HG03575 (cell line): ENCODE data around the gene NFAT5.
A peak's percentile ranks its signal among the peaks of the same experiment; 100 is the strongest.
"Not testable (repeated sequence)": the region's sequence is repeated elsewhere in the genome, so short reads cannot be mapped to it uniquely, and the experiment has no call there.

Source experiments
- ATAC-seq: cut with Tn5 transposase; IDR thresholded peaks from one replicate; pipeline ENCODE4 v1.9.1; 2021; ENCODE audit not compliant: unreplicated experiment, insufficient number of reproducible peaks, low FRiP score; ENCODE audit errors: extremely low read depth

The NFAT5 gene

GRCh38 chr16:69718111-69718764, 152.5 kb downstream of the NFAT5 start:
- ATAC-seq: no peak

- ATAC-seq: no peak
Observed at GRCh38 chr16:69720822-69721430, 155.2 kb downstream of the NFAT5 start.

- ATAC-seq: no peak
Observed at GRCh38 chr16:69721441-69721957, 155.7 kb downstream of the NFAT5 start.

- ATAC-seq: no peak
Observed at GRCh38 chr16:69724414-69724873, 158.7 kb downstream of the NFAT5 start.

GRCh38 chr16:69724981-69725479, 159.3 kb downstream of the NFAT5 start:
- no peak for ATAC-seq

- no peak for ATAC-seq
Observed at GRCh38 chr16:69725480-69726312, 159.9 kb downstream of the NFAT5 start.

- ATAC-seq: peak; percentile 80
Observed at GRCh38 chr16:69726313-69727060, 160.7 kb downstream of the NFAT5 start, which contains the start of gene NQO1. Gene NQO1, minus strand, starts transcription at chr16:69726560. Its CDS starts 121 bp downstream, at chr16:69726439.

- ATAC-seq: no peak
Observed at GRCh38 chr16:69727916-69728270, 162.1 kb downstream of the NFAT5 start.

- not testable (repeated sequence) for ATAC-seq
Observed at GRCh38 chr16:69729030-69729429, 163.3 kb downstream of the NFAT5 start.

GRCh38 chr16:69731280-69731679, 165.5 kb downstream of the NFAT5 start:
- not testable (repeated sequence) for ATAC-seq

- no peak for ATAC-seq
Observed at GRCh38 chr16:69732101-69732500, 166.3 kb downstream of the NFAT5 start.

GRCh38 chr16:69741519-69741918, 175.8 kb downstream of the NFAT5 start:
- ATAC-seq: no peak

- ATAC-seq: no peak
Observed at GRCh38 chr16:69741951-69742904, 176.5 kb downstream of the NFAT5 start.

GRCh38 chr16:69744363-69745231, 178.8 kb downstream of the NFAT5 start:
- no peak for ATAC-seq

GRCh38 chr16:69745232-69745612, 179.5 kb downstream of the NFAT5 start:
- no peak for ATAC-seq

GRCh38 chr16:69745959-69746358, 180.2 kb downstream of the NFAT5 start:
- ATAC-seq: no peak

GRCh38 chr16:69747115-69747514, 181.3 kb downstream of the NFAT5 start:
- no peak for ATAC-seq
